ENCODE data around the gene DLG3. TPM values are rescaled to one million over a fixed set of nuclear protein-coding genes. Genes with fewer than 3 reads are reported as not detected.
"Not testable (repeated sequence)": the region's sequence is repeated elsewhere in the genome, so short reads cannot be mapped to it uniquely, and the experiment has no call there.

Gene DLG3
- 14.5 and 24.6 TPM in 2 replicates for total RNA-seq (2014; rRNA removed; shearing (Covaris generic); ENCODE audit: low replicate concordance)

GRCh38 chrX:70444326-70444945, at the start of gene DLG3:
Gene DLG3 (plus strand): TSS chrX:70444835. CDS start chrX:70445202, 367 bp downstream.
- H3K27ac ChIP-seq (ENCODE audit: low read length) = no peak within 1 kb of the TSS
- H3K79me2 ChIP-seq (ENCODE audit: low read length) = no peaks in the 10 kb centered on the region
- no peak within 1 kb of the TSS for H3K9ac ChIP-seq (ENCODE audit: low read length)
- no peak within 1 kb of the TSS for H3K4me3 ChIP-seq (ENCODE audit: low read length)
- DNase-seq = peak; percentile 39
- no peaks in the 10 kb centered on the region for H4K20me1 ChIP-seq (ENCODE audit: insufficient read depth, low read depth, low read length)
- no peak within 1 kb of the TSS for H3K4me2 ChIP-seq (ENCODE audit: low read depth, low read length, poor library complexity, severe bottlenecking)
- no peaks in the 10 kb centered on the region for H3K9me3 ChIP-seq (ENCODE audit: low read length)
- no peak within 1 kb of the TSS for H2AFZ ChIP-seq (ENCODE audit: low read length)
- H3K4me1 ChIP-seq (ENCODE audit: low read length) = peaks cover 5% of the 10 kb centered on the region; the same call in 1 of the 2 replicates
- no peaks in the 10 kb centered on the region for H3K36me3 ChIP-seq (ENCODE audit: insufficient read depth, low read length)
- no peaks in the 10 kb centered on the region for H3K27me3 ChIP-seq (ENCODE audit: low read length)
- no peaks in the 10 kb centered on the region for H3K9me2 ChIP-seq (replicated peaks; ENCODE audit: insufficient read depth, low read length)

DNA sequence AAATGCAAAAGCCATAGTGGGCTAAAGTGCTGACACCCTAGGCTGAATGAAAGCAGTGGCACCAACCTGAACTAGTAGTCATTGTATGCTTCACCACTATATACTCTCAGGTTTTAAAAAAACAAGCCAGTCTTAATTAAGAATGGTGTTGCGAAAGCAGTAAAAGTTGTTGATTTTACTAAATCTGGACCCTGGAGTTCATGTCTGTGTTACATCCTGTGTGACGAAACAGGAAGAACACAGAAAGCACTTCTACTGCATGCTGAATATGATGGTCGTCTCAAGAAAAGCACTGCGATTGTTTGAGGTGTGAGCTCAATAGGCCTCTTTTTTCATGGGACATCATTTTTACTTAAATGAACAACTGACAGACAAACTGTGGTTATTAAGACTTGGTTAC, 45.7 kb upstream of the DLG3 start:
- Histone ChIP-seq H3K36me3 (ENCODE audit: insufficient read depth, low read length) (peaks cover 24% of the 10 kb centered on the region), H3K4me2 (ENCODE audit: low read depth, low read length, poor library complexity, severe bottlenecking) (no peak overlapping the region), H3K9ac (ENCODE audit: low read length) (no peak overlapping the region), H3K79me2 (ENCODE audit: low read length) (no peaks in the 10 kb centered on the region), H2AFZ (ENCODE audit: low read length) (no peak overlapping the region), H4K20me1 (ENCODE audit: insufficient read depth, low read depth, low read length) (no peaks in the 10 kb centered on the region), H3K27me3 (ENCODE audit: low read length) (no peaks in the 10 kb centered on the region), H3K27ac (ENCODE audit: low read length) (no peak overlapping the region), H3K9me3 (ENCODE audit: low read length) (no peaks in the 10 kb centered on the region; the same call in 1 of the 2 replicates), H3K4me1 (ENCODE audit: low read length) (no peaks in the 10 kb centered on the region), H3K4me3 (ENCODE audit: low read length) (no peak overlapping the region), H3K9me2 (replicated peaks; ENCODE audit: insufficient read depth, low read length) (no peaks in the 10 kb centered on the region)
- DNase-seq = no peak

DNA sequence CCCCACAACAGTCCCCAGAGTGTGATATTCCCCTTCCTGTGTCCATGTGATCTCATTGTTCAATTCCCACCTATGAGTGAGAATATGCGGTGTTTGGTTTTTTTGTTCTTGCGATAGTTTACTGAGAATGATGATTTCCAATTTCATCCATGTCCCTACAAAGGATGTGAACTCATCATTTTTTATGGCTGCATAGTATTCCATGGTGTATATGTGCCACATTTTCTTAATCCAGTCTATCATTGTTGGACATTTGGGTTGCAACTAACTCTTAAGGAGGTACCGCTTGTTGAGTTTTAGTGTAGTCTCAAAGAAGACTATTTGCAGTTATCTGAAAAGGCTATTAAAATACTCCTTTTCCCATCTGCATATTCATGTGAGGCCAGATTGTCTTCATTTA, 44.5 kb upstream of the DLG3 start:
- H3K36me3 ChIP-seq (ENCODE audit: insufficient read depth, low read length) = peaks cover 21% of the 10 kb centered on the region
- DNase-seq; H3K9me3 ChIP-seq (ENCODE audit: low read length); H4K20me1 ChIP-seq (ENCODE audit: insufficient read depth, low read depth, low read length); H3K4me3 ChIP-seq (ENCODE audit: low read length); H3K27ac ChIP-seq (ENCODE audit: low read length); H3K9me2 ChIP-seq (replicated peaks; ENCODE audit: insufficient read depth, low read length); H2AFZ ChIP-seq (ENCODE audit: low read length); H3K9ac ChIP-seq (ENCODE audit: low read length); H3K79me2 ChIP-seq (ENCODE audit: low read length); H3K4me1 ChIP-seq (ENCODE audit: low read length); H3K27me3 ChIP-seq (ENCODE audit: low read length); H3K4me2 ChIP-seq (ENCODE audit: low read depth, low read length, poor library complexity, severe bottlenecking): not testable (repeated sequence)

- H3K9me2 ChIP-seq (replicated peaks; ENCODE audit: insufficient read depth, low read length) = no peaks in the 10 kb centered on the region
- H3K4me2 ChIP-seq (ENCODE audit: low read depth, low read length, poor library complexity, severe bottlenecking) = no peak overlapping the region
- H3K36me3 ChIP-seq (ENCODE audit: insufficient read depth, low read length) = peaks cover 21% of the 10 kb centered on the region
- H3K4me1 ChIP-seq (ENCODE audit: low read length) = no peaks in the 10 kb centered on the region
- no peak overlapping the region for H3K27ac ChIP-seq (ENCODE audit: low read length)
- H3K4me3 ChIP-seq (ENCODE audit: low read length) = no peak overlapping the region
- no peak overlapping the region for H2AFZ ChIP-seq (ENCODE audit: low read length)
- DNase-seq = no peak
- no peaks in the 10 kb centered on the region for H3K79me2 ChIP-seq (ENCODE audit: low read length)
- no peak overlapping the region for H3K9ac ChIP-seq (ENCODE audit: low read length)
- no peaks in the 10 kb centered on the region for H4K20me1 ChIP-seq (ENCODE audit: insufficient read depth, low read depth, low read length)
- H3K27me3 ChIP-seq (ENCODE audit: low read length) = no peaks in the 10 kb centered on the region
- H3K9me3 ChIP-seq (ENCODE audit: low read length) = no peaks in the 10 kb centered on the region; the same call in 1 of the 2 replicates
Observed at GRCh38 chrX:70402721-70403120, 41.9 kb upstream of the DLG3 start.

DNA sequence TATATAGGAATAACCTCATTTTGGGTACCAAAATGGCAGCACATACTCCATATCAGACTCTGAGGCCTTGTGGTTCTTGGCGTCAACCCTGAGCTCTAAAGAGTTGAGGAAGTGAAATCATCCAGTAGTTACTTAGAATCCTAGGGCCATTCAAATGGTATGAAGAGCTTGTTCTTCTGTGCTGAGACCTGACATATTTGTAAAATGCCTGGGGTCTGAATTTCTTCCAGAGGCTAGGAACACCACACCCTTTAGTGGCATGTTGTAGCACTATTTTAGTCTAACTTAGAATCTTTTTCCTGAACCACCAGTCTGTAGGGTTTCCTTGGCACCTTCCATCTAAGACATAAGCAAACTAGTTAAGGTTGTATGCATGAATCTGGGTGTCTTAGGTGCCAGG, 39.6 kb upstream of the DLG3 start:
- H3K4me2 ChIP-seq (ENCODE audit: low read depth, low read length, poor library complexity, severe bottlenecking) = no peak overlapping the region
- no peak for DNase-seq
- H4K20me1 ChIP-seq (ENCODE audit: insufficient read depth, low read depth, low read length) = no peaks in the 10 kb centered on the region
- H3K27ac ChIP-seq (ENCODE audit: low read length) = no peak overlapping the region
- no peak overlapping the region for H3K4me3 ChIP-seq (ENCODE audit: low read length)
- H2AFZ ChIP-seq (ENCODE audit: low read length) = no peak overlapping the region
- H3K9me2 ChIP-seq (replicated peaks; ENCODE audit: insufficient read depth, low read length) = no peaks in the 10 kb centered on the region
- H3K27me3 ChIP-seq (ENCODE audit: low read length) = no peaks in the 10 kb centered on the region
- no peaks in the 10 kb centered on the region for H3K9me3 ChIP-seq (ENCODE audit: low read length)
- H3K4me1 ChIP-seq (ENCODE audit: low read length) = no peaks in the 10 kb centered on the region
- H3K79me2 ChIP-seq (ENCODE audit: low read length) = no peaks in the 10 kb centered on the region
- peaks cover 21% of the 10 kb centered on the region for H3K36me3 ChIP-seq (ENCODE audit: insufficient read depth, low read length)
- H3K9ac ChIP-seq (ENCODE audit: low read length) = no peak overlapping the region

GRCh38 chrX:70410921-70411320, 33.7 kb upstream of the DLG3 start:
- Histone ChIP-seq H3K27me3 (ENCODE audit: low read length) (no peaks in the 10 kb centered on the region), H3K9me3 (ENCODE audit: low read length) (no peaks in the 10 kb centered on the region), H4K20me1 (ENCODE audit: insufficient read depth, low read depth, low read length) (no peaks in the 10 kb centered on the region), H3K4me3 (ENCODE audit: low read length) (no peak overlapping the region), H3K4me1 (ENCODE audit: low read length) (no peaks in the 10 kb centered on the region), H3K79me2 (ENCODE audit: low read length) (no peaks in the 10 kb centered on the region), H3K9me2 (replicated peaks; ENCODE audit: insufficient read depth, low read length) (no peaks in the 10 kb centered on the region), H3K36me3 (ENCODE audit: insufficient read depth, low read length) (peaks cover 6% of the 10 kb centered on the region; the same call in 1 of the 2 replicates), H3K27ac (ENCODE audit: low read length) (no peak overlapping the region), H3K9ac (ENCODE audit: low read length) (no peak overlapping the region), H3K4me2 (ENCODE audit: low read depth, low read length, poor library complexity, severe bottlenecking) (no peak overlapping the region), H2AFZ (ENCODE audit: low read length) (no peak overlapping the region)
- no peak for DNase-seq

DNA sequence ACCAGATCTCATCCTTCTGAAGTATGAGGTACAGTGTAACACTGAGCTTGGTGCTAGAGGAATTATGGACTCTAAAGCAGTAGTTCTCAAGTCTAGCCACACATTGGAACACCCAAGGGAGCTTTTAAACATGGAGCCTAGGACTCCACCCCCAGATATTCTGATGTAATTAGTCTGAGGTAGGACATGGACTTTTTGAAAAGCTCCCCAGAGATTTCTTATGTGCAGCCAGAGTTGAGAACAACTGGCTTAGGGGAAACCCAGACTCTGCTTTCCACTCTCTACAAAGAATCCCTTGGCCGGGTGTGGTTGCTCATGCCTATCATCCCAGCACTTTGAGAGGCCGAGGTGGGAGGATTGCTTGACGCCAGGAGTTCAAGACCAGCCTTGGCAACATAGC, 33.2 kb upstream of the DLG3 start:
- H3K9me3 ChIP-seq (ENCODE audit: low read length) = no peaks in the 10 kb centered on the region
- no peaks in the 10 kb centered on the region for H3K9me2 ChIP-seq (replicated peaks; ENCODE audit: insufficient read depth, low read length)
- no peaks in the 10 kb centered on the region for H3K4me1 ChIP-seq (ENCODE audit: low read length)
- H2AFZ ChIP-seq (ENCODE audit: low read length) = no peak overlapping the region
- no peak overlapping the region for H3K9ac ChIP-seq (ENCODE audit: low read length)
- no peaks in the 10 kb centered on the region for H3K79me2 ChIP-seq (ENCODE audit: low read length)
- DNase-seq = no peak
- no peaks in the 10 kb centered on the region for H4K20me1 ChIP-seq (ENCODE audit: insufficient read depth, low read depth, low read length)
- H3K4me3 ChIP-seq (ENCODE audit: low read length) = no peak overlapping the region
- no peak overlapping the region for H3K4me2 ChIP-seq (ENCODE audit: low read depth, low read length, poor library complexity, severe bottlenecking)
- peaks cover under 1% of the 10 kb centered on the region; the same call in 1 of the 2 replicates for H3K36me3 ChIP-seq (ENCODE audit: insufficient read depth, low read length)
- H3K27me3 ChIP-seq (ENCODE audit: low read length) = no peaks in the 10 kb centered on the region
- H3K27ac ChIP-seq (ENCODE audit: low read length) = no peak overlapping the region

DNA sequence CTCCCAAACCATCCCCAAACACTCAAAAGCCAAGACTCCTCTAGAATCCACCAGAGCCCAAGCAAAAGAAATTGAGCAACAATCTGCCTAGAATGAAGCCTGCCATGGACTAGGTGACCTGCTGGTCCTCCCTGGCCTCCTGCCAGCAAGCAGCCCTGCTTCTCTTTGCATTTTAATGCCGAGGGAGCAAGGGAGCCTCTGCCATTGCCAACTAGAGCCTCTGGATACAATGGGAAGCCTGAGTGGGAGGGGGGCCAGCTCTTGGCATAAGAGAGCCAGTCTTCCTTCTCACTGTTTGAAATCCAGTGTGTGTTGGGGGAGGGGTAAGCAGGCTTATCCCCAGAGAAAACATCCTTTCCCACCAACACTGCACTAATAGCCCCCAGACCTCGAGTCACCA, 23.0 kb upstream of the DLG3 start:
- H3K4me3 ChIP-seq (ENCODE audit: low read length) = no peak overlapping the region
- H2AFZ ChIP-seq (ENCODE audit: low read length) = no peak overlapping the region
- H3K4me2 ChIP-seq (ENCODE audit: low read depth, low read length, poor library complexity, severe bottlenecking) = no peak overlapping the region
- no peaks in the 10 kb centered on the region for H3K79me2 ChIP-seq (ENCODE audit: low read length)
- no peak for DNase-seq
- no peaks in the 10 kb centered on the region for H3K9me3 ChIP-seq (ENCODE audit: low read length)
- no peaks in the 10 kb centered on the region for H3K4me1 ChIP-seq (ENCODE audit: low read length)
- no peak overlapping the region for H3K9ac ChIP-seq (ENCODE audit: low read length)
- H3K36me3 ChIP-seq (ENCODE audit: insufficient read depth, low read length) = no peaks in the 10 kb centered on the region
- no peaks in the 10 kb centered on the region for H3K27me3 ChIP-seq (ENCODE audit: low read length)
- no peak overlapping the region for H3K27ac ChIP-seq (ENCODE audit: low read length)
- H3K9me2 ChIP-seq (replicated peaks; ENCODE audit: insufficient read depth, low read length) = no peaks in the 10 kb centered on the region
- no peaks in the 10 kb centered on the region for H4K20me1 ChIP-seq (ENCODE audit: insufficient read depth, low read depth, low read length)

Data from Karpas-422 (cell line).